ENCODE measurements around the gene WBP11. TPM values are rescaled to one million over a fixed set of nuclear protein-coding genes. Genes with fewer than 3 reads are reported as not detected.

WBP11 gene
- total RNA-seq, 6 donors from 2014 or later, result 18.2 to 45.0 (median 25.3) TPM

- Histone ChIP-seq H3K4me3 (peak overlapping the region; percentile 71 to 94 (median 84)), H3K27me3 (no peaks in the 10 kb centered on the region), H3K36me3 (peaks cover 11 to 22% (median 16%) of the 10 kb centered on the region in 4 donors), H3K4me1 (peaks cover 10 to 27% (median 24%) of the 10 kb centered on the region in 4 donors), H3K9me3 (no peaks in the 10 kb centered on the region), H3K27ac (peak overlapping the region; percentile 93 to 98 (median 94))
- ATAC-seq (ENCODE audit: low FRiP score in 2 of 2) (no peak), DNase-seq (no peak)
- TF ChIP-seq EP300 (IDR thresholded peaks at IDR 0.05), result no peak
- no peak for TF ChIP-seq CTCF (IDR thresholded peaks at IDR 0.05)
- TF ChIP-seq POLR2AphosphoS5 (IDR thresholded peaks at IDR 0.05), result no peak
- no peak for TF ChIP-seq POLR2A (IDR thresholded peaks at IDR 0.05)
- WGBS, 2 donors, result 0 to 1% methylated on average over 7 of the region's 7 CpGs
Measured at GRCh38 chr12:14802721-14803010, 612 bp downstream of the WBP11 start.

GRCh38 chr12:14802247-14802646, 1.0 kb downstream of the WBP11 start:
- peak overlapping the region in 3 of 4 donors; percentile 71 to 94 (median 76) for H3K4me3 ChIP-seq
- DNase-seq (no peak), ATAC-seq (ENCODE audit: low FRiP score in 2 of 2) (no peak)
- no peaks in the 10 kb centered on the region for H3K27me3 ChIP-seq
- 74 to 75% methylated on average over 4 of the region's 4 CpGs for WGBS, 2 donors
- no peak for TF ChIP-seq POLR2A (IDR thresholded peaks at IDR 0.05)
- no peak for TF ChIP-seq EP300 (IDR thresholded peaks at IDR 0.05)
- no peak for TF ChIP-seq POLR2AphosphoS5 (IDR thresholded peaks at IDR 0.05)
- TF ChIP-seq CTCF (IDR thresholded peaks at IDR 0.05), result no peak
- H3K27ac ChIP-seq, result peak overlapping the region in 3 of 4 donors; percentile 93 to 98 (median 94)
- peaks cover 14 to 26% (median 21%) of the 10 kb centered on the region in 4 donors for H3K36me3 ChIP-seq
- no peaks in the 10 kb centered on the region for H3K9me3 ChIP-seq
- H3K4me1 ChIP-seq, result peaks cover 10 to 27% (median 24%) of the 10 kb centered on the region in 4 donors

- H3K4me1 ChIP-seq, result no peaks in the 10 kb centered on the region
- DNase-seq (no peak), ATAC-seq (ENCODE audit: low FRiP score in 2 of 2) (no peak)
- H3K36me3 ChIP-seq, result peaks cover 29 to 97% (median 79%) of the 10 kb centered on the region in 4 donors
- no peaks in the 10 kb centered on the region for H3K27me3 ChIP-seq
- no peak overlapping the region for H3K27ac ChIP-seq
- no peaks in the 10 kb centered on the region for H3K9me3 ChIP-seq
- WGBS, 2 donors, result 71 to 72% methylated on average over 4 of the region's 4 CpGs
- TF ChIP-seq EP300 (IDR thresholded peaks at IDR 0.05) (no peak), CTCF (IDR thresholded peaks at IDR 0.05) (no peak), POLR2A (IDR thresholded peaks at IDR 0.05) (no peak), POLR2AphosphoS5 (IDR thresholded peaks at IDR 0.05) (no peak)
- H3K4me3 ChIP-seq, result no peak overlapping the region
Measured at GRCh38 chr12:14795028-14795448, 8.2 kb downstream of the WBP11 start.

- 96% methylated on average over 3 of the region's 3 CpGs for WGBS, 2 donors
- Histone ChIP-seq H3K36me3 (peaks cover 34 to 64% (median 42%) of the 10 kb centered on the region in 4 donors), H3K4me1 (no peaks in the 10 kb centered on the region)
Measured at GRCh38 chr12:14785568-14785967, 17.7 kb downstream of the WBP11 start.

More at GRCh38 chr12:14785568-14785967, 17.7 kb downstream of the WBP11 start:
- Histone ChIP-seq H3K9me3 (no peaks in the 10 kb centered on the region), H3K27ac (no peak overlapping the region), H3K4me3 (no peak overlapping the region), H3K27me3 (no peaks in the 10 kb centered on the region)
- TF ChIP-seq CTCF (IDR thresholded peaks at IDR 0.05) (no peak), POLR2A (IDR thresholded peaks at IDR 0.05) (no peak), EP300 (IDR thresholded peaks at IDR 0.05) (no peak), POLR2AphosphoS5 (IDR thresholded peaks at IDR 0.05) (no peak)
- DNase-seq (no peak), ATAC-seq (ENCODE audit: low FRiP score in 2 of 2) (no peak)
